ENCODE results near the gene TNKS1BP1. TPM values are rescaled to one million over a fixed set of nuclear protein-coding genes. Genes with fewer than 3 reads are reported as not detected.

TNKS1BP1 gene
- total and polyA plus RNA-seq, 7 donors: 26.4 to 133 (median 43.8) TPM

DNA sequence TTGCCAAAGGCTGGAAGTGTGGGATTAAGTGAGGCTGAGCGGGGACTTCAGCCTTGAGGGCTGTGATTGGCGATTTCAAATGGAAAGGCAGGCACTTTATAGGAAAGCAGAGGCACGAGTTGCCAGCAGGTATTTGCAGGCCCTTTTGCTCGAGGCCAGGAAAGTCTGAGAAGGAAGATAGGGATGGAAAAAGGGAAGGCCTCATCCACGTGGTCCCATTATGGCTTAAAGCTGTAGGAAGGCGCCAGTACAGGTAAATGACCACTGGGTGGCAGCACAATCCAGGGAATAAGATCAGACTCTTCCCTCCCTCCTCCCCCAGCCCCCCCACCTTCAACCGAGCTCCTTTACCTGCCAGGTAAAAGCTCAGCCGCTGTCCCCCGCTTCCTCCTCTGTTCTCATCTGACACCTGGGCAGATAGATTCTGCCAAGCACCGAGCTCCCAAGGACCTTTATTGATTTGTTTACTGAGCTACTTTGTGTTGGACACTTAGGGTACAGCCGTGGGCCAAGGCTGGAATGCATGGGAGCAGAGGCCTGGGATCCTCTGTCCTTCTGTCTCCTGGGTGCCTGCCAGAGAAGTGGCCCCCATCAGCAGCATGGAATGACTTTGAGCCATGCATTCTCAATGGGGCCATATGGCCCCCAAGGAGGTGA is 20.9 kb upstream of the TNKS1BP1 start:
- peaks cover 0 to 4% (median 0%) of the 10 kb centered on the region in 3 donors for H3K27me3 ChIP-seq

DNA sequence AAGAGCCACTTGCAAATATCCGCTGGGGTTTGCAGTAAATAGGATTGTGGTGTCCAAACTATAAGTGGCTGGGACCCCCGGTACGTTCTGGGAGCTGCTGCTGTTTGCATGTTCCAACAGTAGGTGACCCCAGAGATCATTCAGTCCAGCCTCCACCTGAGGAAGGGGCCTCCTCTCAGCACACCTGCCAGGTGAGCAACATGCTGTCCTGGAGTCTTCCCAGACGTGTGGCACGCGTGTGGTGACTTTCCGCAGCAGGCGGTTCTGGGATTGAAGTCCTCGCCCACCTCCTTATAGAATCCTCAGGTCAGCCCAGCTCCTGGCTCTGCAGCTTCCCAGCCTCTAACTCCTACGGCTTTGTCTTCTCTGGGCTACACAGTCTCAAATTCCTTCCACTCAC is 20.1 kb upstream of the TNKS1BP1 start:
- no peaks in the 10 kb centered on the region for H3K36me3 ChIP-seq
- peaks cover 0 to 4% (median 3%) of the 10 kb centered on the region in 4 donors for H3K4me1 ChIP-seq
- H3K27ac ChIP-seq: no peak overlapping the region
- WGBS, 2 donors: 93 to 96% methylated on average over 10 of the region's 10 CpGs
- H3K9me3 ChIP-seq: no peaks in the 10 kb centered on the region
- peaks cover 0 to 4% (median 0%) of the 10 kb centered on the region in 3 donors for H3K27me3 ChIP-seq
- DNase-seq: no peak
- TF ChIP-seq EP300 (IDR thresholded peaks at IDR 0.05) (no peak), POLR2A (IDR thresholded peaks at IDR 0.05) (no peak), CTCF (IDR thresholded peaks at IDR 0.05) (no peak), POLR2AphosphoS5 (IDR thresholded peaks at IDR 0.05) (no peak)
- no peak overlapping the region for H3K4me3 ChIP-seq
- intact Hi-C loops (cut with DNase I): loop anchor here (2.0 to 5.0 kb wide), 2 partner anchors 87 to 182 kb away; no protein-coding TSS in a partner anchor

More for the DNA sequence above, 20.9 kb upstream of the TNKS1BP1 start:
- no peaks in the 10 kb centered on the region for H3K36me3 ChIP-seq
- no peaks in the 10 kb centered on the region for H3K9me3 ChIP-seq
- no peak overlapping the region for H3K4me3 ChIP-seq
- intact Hi-C loops (cut with DNase I): loop anchor here (2.0 to 5.0 kb wide), 2 partner anchors 87 to 181 kb away; no protein-coding TSS in a partner anchor
- WGBS, 2 donors: 16 to 24% methylated on average over 11 of the region's 11 CpGs
- peak; percentile 80 for DNase-seq
- peaks cover 0 to 7% (median 5%) of the 10 kb centered on the region in 4 donors for H3K4me1 ChIP-seq
- TF ChIP-seq CTCF (IDR thresholded peaks at IDR 0.05): peak in 3 of 4 experiments; percentile 31 to 84 (median 46)
- no peak for TF ChIP-seq EP300 (IDR thresholded peaks at IDR 0.05)
- H3K27ac ChIP-seq: no peak overlapping the region

DNA sequence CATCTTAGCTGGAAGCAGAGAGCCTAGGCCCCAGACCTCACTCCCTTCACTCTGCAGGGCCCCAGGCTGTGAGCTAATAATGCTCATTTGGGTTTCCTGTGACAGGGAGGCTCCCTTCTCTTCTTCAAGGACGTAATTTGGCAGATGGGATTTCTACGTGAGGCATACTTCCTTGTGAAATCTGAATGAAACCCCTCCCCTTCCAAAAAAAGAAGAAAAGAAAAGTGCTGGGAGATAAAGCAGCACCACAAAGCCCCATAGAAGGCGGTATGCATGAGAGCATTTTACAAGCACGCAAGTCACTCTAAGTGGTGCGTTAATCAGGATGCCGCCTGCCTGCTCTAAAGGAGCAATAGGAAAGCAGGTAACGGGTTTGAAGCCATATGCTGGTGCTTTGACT is 19.1 kb upstream of the TNKS1BP1 start:
- intact Hi-C loops (cut with DNase I): loop anchor here (2.0 kb wide), 1 partner anchor 183 kb away; no protein-coding TSS in a partner anchor
- H3K36me3 ChIP-seq: no peaks in the 10 kb centered on the region
- WGBS, 2 donors: 82 to 85% methylated on average over 7 of the region's 7 CpGs

DNA sequence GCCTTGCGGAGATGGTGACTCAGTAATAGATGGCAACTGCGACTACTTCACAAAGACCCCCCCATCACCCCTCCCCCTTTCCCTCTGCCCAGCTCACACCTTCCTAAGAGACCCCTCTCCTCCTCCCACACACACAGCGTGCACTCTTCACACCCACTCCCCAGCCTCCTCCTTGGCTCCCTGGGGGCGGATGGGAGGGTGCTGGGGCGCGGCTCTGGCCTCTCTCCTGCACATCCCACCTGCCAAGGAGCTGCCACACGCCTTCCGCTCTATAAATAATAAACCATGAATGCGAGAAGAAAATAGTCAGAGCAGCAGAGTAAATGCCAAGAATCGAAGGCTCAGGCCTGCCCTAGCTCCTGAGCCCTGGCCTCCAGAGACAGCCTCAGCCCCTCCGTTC is 17.9 kb upstream of the TNKS1BP1 start:
- Histone ChIP-seq H3K27me3 (peaks cover 0 to 4% (median 0%) of the 10 kb centered on the region in 3 donors), H3K4me1 (no peaks in the 10 kb centered on the region), H3K9me3 (no peaks in the 10 kb centered on the region), H3K27ac (no peak overlapping the region), H3K4me3 (no peak overlapping the region), H3K36me3 (no peaks in the 10 kb centered on the region)
- DNase-seq: no peak
- intact Hi-C loops (cut with DNase I): no loop called here
- 85 to 87% methylated on average over 11 of the region's 11 CpGs for WGBS, 2 donors
- no peak for TF ChIP-seq CTCF (IDR thresholded peaks at IDR 0.05)
- no peak for TF ChIP-seq POLR2A (IDR thresholded peaks at IDR 0.05)
- TF ChIP-seq POLR2AphosphoS5 (IDR thresholded peaks at IDR 0.05): no peak
- no peak for TF ChIP-seq EP300 (IDR thresholded peaks at IDR 0.05)

More for the DNA sequence above, 19.1 kb upstream of the TNKS1BP1 start:
- no peak for DNase-seq
- no peak overlapping the region for H3K4me3 ChIP-seq
- no peaks in the 10 kb centered on the region for H3K9me3 ChIP-seq
- no peaks in the 10 kb centered on the region for H3K4me1 ChIP-seq
- H3K27me3 ChIP-seq: peaks cover 0 to 4% (median 0%) of the 10 kb centered on the region in 3 donors
- no peak for TF ChIP-seq EP300 (IDR thresholded peaks at IDR 0.05)
- no peak for TF ChIP-seq POLR2A (IDR thresholded peaks at IDR 0.05)
- no peak for TF ChIP-seq POLR2AphosphoS5 (IDR thresholded peaks at IDR 0.05)
- TF ChIP-seq CTCF (IDR thresholded peaks at IDR 0.05): no peak
- H3K27ac ChIP-seq: no peak overlapping the region
